A673 (cell line): Measurements from ENCODE around the gene TIAM1. TPM values are rescaled to one million over a fixed set of nuclear protein-coding genes. Genes with fewer than 3 reads are reported as not detected.

Experiments used
- BruUV-seq: library from RNA; stranded (reverse); fragments of 400-500 nt; replicated peaks from 2 replicates; lab custom pipeline; 2021; lab: Mats Ljungman, UMichigan
- CTCF ChIA-PET: fragments of 300-600 bp; sonication (Branson Sonifier 250); formaldehyde crosslinking; loops from one replicate; lab custom pipeline; 2022; ENCODE audit warnings: antibody characterized with exemption; lab: Charles Lee
- POLR2A ChIA-PET: fragments of 300-600 bp; sonication (Branson Sonifier 250); formaldehyde crosslinking; loops from one replicate; lab custom pipeline; 2022; ENCODE audit warnings: antibody characterized with exemption; ENCODE audit not compliant: low non-redundant PET; lab: Charles Lee
- DNase-seq: peaks from one replicate; pipeline ENCODE4 v3.0.0-alpha.2; 2015; ENCODE audit warnings: low spot score
- H3K27ac ChIP-seq: fragments of 200-600 bp; sonication (generic); 2 replicates; pipeline ENCODE4 v1.5.1; 2016; ENCODE audit warnings: mixed run types, low read depth, mild to moderate bottlenecking, mixed read lengths, antibody characterized with exemption, low read length; ENCODE audit not compliant: poor library complexity, severe bottlenecking
- H3K27me3 ChIP-seq: fragments of 200-600 bp; sonication (generic); replicated peaks from 2 replicates; pipeline ENCODE4 v1.6.1; 2017; ENCODE audit warnings: mixed run types, low read depth, mild to moderate bottlenecking, mixed read lengths, antibody characterized with exemption, low read length; ENCODE audit not compliant: insufficient read depth, poor library complexity
- H3K36me3 ChIP-seq: fragments of 200-600 bp; sonication (generic); 2 replicates; pipeline ENCODE4 v1.6.1; 2016; ENCODE audit warnings: mixed run types, mild to moderate bottlenecking, mixed read lengths, antibody characterized with exemption, low read length; ENCODE audit not compliant: insufficient read depth, poor library complexity, severe bottlenecking
- H3K4me1 ChIP-seq: fragments of 200-600 bp; sonication (generic); 2 replicates; pipeline ENCODE4 v1.6.1; 2017; ENCODE audit warnings: mixed run types, mild to moderate bottlenecking, mixed read lengths, antibody characterized with exemption, low read length; ENCODE audit not compliant: insufficient read depth, poor library complexity, severe bottlenecking
- H3K4me3 ChIP-seq: fragments of 200-600 bp; sonication (generic); 2 replicates; pipeline ENCODE4 v1.5.1; 2016; ENCODE audit warnings: low read depth, mixed run types, mild to moderate bottlenecking, mixed read lengths, low read length; ENCODE audit not compliant: poor library complexity, severe bottlenecking
- H3K9me3 ChIP-seq: fragments of 200-600 bp; sonication (generic); 2 replicates; pipeline ENCODE4 v1.6.1; 2016; ENCODE audit warnings: mixed run types, low read depth, mild to moderate bottlenecking, mixed read lengths, antibody characterized with exemption, low read length; ENCODE audit not compliant: poor library complexity, severe bottlenecking
- EZH2 ChIP-seq: fragments of 200-600 bp; sonication (generic); IDR thresholded peaks from 2 replicates; pipeline ENCODE4 v1.6.1; 2017; ENCODE audit warnings: borderline replicate concordance, low read depth, mild to moderate bottlenecking, mixed read lengths, antibody characterized with exemption, low read length; ENCODE audit not compliant: poor library complexity, severe bottlenecking
- intact Hi-C: fragments of 100-400 bp; cut with micrococcal nuclease; formaldehyde crosslinking; loops from one replicate; pipeline ENCODE4 v1.10.0; 2022; ENCODE audit not compliant: unreplicated experiment
- total RNA-seq: library from RNA; stranded (reverse); gene quantifications from 2 replicates; pipeline ENCODE4 v1.2.3, GENCODE V29; 2021
- TF ChIP-seq, protein P1 (sequence below): fragments of 300-800, 200-600 bp; sonication (generic); conservative IDR thresholded peaks from 2 replicates; pipeline ENCODE4 v1.5.1; 2017; ENCODE audit warnings: low read depth, mild to moderate bottlenecking, antibody characterized with exemption, low read length, moderate library complexity, mixed read lengths

Gene TIAM1
- total RNA-seq, 1 experiment from 2014 or later = 9.6 TPM

- Histone ChIP-seq H3K27ac (no peak overlapping the region), H3K27me3 (no peaks in the 10 kb centered on the region), H3K36me3 (no peaks in the 10 kb centered on the region), H3K9me3 (no peaks in the 10 kb centered on the region), H3K4me1 (no peaks in the 10 kb centered on the region), H3K4me3 (no peak overlapping the region)
- no peak for DNase-seq
- ChIA-PET POLR2A (no interaction called here), CTCF (no interaction called here)
- TF ChIP-seq EZH2 = no peak
- TF ChIP-seq, protein P1, sequence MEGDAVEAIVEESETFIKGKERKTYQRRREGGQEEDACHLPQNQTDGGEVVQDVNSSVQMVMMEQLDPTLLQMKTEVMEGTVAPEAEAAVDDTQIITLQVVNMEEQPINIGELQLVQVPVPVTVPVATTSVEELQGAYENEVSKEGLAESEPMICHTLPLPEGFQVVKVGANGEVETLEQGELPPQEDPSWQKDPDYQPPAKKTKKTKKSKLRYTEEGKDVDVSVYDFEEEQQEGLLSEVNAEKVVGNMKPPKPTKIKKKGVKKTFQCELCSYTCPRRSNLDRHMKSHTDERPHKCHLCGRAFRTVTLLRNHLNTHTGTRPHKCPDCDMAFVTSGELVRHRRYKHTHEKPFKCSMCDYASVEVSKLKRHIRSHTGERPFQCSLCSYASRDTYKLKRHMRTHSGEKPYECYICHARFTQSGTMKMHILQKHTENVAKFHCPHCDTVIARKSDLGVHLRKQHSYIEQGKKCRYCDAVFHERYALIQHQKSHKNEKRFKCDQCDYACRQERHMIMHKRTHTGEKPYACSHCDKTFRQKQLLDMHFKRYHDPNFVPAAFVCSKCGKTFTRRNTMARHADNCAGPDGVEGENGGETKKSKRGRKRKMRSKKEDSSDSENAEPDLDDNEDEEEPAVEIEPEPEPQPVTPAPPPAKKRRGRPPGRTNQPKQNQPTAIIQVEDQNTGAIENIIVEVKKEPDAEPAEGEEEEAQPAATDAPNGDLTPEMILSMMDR = no peak
- intact Hi-C loops = no loop called here
- no TSS peak for BruUV-seq
Observed at GRCh38 chr21:31257265-31257664, 86.8 kb downstream of the TIAM1 start.

- H3K9me3 ChIP-seq = no peaks in the 10 kb centered on the region
- H3K4me1 ChIP-seq = no peaks in the 10 kb centered on the region
- H3K36me3 ChIP-seq = no peaks in the 10 kb centered on the region
- intact Hi-C loops = no loop called here
- DNase-seq = no peak
- no TSS peak for BruUV-seq
- CTCF ChIA-PET = no interaction called here
- POLR2A ChIA-PET = no interaction called here
- H3K27ac ChIP-seq = no peak overlapping the region
- H3K27me3 ChIP-seq = no peaks in the 10 kb centered on the region
- no peak overlapping the region for H3K4me3 ChIP-seq
- TF ChIP-seq, protein P1 = no peak
- TF ChIP-seq EZH2 = no peak
Observed at GRCh38 chr21:31255896-31256295, 88.2 kb downstream of the TIAM1 start.

- Histone ChIP-seq H3K27ac (no peak overlapping the region), H3K4me3 (no peak overlapping the region), H3K4me1 (no peaks in the 10 kb centered on the region), H3K27me3 (no peaks in the 10 kb centered on the region), H3K9me3 (no peaks in the 10 kb centered on the region), H3K36me3 (no peaks in the 10 kb centered on the region)
- POLR2A ChIA-PET = no interaction called here
- CTCF ChIA-PET = no interaction called here
- no TSS peak for BruUV-seq
- TF ChIP-seq EZH2 = no peak
- TF ChIP-seq, protein P1 = no peak
- intact Hi-C loops = no loop called here
- no peak for DNase-seq
Observed at GRCh38 chr21:31255036-31255435, 89.0 kb downstream of the TIAM1 start.
